Loucy (cell line): ENCODE measurements around the gene STARD10.

Experiments used
- EZH2phosphoT487 ChIP-seq: fragments of 200-600 bp; IDR thresholded peaks from 2 replicates; pipeline ENCODE4 v1.6.1; 2018; ENCODE audit warnings: antibody characterized with exemption, mild to moderate bottlenecking, moderate library complexity, borderline replicate concordance
- TF ChIP-seq, protein P1 (sequence below): fragments of 200-600 bp; sonication (generic); conservative IDR thresholded peaks from 2 replicates; pipeline ENCODE4 v1.5.1; 2014; ENCODE audit warnings: mild to moderate bottlenecking, antibody characterized with exemption, low read length

DNA sequence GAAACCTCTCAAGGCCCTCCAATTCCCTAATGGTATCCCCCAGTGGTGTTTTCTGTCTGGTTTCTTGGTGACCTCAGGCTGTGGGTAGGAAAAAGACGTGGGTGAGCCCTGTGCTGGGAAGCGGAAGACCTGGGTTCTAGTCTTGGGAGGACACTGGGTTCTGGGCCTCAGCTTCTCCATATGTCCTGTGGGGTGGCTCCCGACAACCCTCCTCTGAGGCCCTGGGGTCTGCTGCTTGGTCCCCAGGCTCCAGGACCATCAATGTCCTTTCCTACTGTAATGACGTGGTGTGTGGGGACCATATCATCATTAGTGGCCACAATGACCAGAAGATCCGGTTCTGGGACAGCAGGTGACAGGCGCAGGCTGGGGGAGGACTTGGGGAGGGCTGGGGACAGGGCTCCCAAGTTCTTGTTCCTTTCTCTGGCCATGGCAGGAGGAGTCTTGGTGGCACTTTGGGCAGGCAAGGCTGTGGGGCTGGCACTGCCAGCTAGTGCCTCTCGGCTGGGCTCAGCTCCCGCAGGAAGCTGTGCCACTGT lies 33.2 kb upstream of the STARD10 start:
- TF ChIP-seq, protein P1, sequence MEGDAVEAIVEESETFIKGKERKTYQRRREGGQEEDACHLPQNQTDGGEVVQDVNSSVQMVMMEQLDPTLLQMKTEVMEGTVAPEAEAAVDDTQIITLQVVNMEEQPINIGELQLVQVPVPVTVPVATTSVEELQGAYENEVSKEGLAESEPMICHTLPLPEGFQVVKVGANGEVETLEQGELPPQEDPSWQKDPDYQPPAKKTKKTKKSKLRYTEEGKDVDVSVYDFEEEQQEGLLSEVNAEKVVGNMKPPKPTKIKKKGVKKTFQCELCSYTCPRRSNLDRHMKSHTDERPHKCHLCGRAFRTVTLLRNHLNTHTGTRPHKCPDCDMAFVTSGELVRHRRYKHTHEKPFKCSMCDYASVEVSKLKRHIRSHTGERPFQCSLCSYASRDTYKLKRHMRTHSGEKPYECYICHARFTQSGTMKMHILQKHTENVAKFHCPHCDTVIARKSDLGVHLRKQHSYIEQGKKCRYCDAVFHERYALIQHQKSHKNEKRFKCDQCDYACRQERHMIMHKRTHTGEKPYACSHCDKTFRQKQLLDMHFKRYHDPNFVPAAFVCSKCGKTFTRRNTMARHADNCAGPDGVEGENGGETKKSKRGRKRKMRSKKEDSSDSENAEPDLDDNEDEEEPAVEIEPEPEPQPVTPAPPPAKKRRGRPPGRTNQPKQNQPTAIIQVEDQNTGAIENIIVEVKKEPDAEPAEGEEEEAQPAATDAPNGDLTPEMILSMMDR = no peak
- TF ChIP-seq EZH2phosphoT487 = no peak
